NCI-H524 (cell line): ENCODE results near the gene NFAT5.
"Not testable (repeated sequence)": the region's sequence is repeated elsewhere in the genome, so short reads cannot be mapped to it uniquely, and the experiment has no call there.

ENCODE experiments used
- DNase-seq, 2 experiments: peaks; one replicate each; lab custom pipeline; 2025; lab: John Stamatoyannopoulos, UW

The NFAT5 gene, protein sequence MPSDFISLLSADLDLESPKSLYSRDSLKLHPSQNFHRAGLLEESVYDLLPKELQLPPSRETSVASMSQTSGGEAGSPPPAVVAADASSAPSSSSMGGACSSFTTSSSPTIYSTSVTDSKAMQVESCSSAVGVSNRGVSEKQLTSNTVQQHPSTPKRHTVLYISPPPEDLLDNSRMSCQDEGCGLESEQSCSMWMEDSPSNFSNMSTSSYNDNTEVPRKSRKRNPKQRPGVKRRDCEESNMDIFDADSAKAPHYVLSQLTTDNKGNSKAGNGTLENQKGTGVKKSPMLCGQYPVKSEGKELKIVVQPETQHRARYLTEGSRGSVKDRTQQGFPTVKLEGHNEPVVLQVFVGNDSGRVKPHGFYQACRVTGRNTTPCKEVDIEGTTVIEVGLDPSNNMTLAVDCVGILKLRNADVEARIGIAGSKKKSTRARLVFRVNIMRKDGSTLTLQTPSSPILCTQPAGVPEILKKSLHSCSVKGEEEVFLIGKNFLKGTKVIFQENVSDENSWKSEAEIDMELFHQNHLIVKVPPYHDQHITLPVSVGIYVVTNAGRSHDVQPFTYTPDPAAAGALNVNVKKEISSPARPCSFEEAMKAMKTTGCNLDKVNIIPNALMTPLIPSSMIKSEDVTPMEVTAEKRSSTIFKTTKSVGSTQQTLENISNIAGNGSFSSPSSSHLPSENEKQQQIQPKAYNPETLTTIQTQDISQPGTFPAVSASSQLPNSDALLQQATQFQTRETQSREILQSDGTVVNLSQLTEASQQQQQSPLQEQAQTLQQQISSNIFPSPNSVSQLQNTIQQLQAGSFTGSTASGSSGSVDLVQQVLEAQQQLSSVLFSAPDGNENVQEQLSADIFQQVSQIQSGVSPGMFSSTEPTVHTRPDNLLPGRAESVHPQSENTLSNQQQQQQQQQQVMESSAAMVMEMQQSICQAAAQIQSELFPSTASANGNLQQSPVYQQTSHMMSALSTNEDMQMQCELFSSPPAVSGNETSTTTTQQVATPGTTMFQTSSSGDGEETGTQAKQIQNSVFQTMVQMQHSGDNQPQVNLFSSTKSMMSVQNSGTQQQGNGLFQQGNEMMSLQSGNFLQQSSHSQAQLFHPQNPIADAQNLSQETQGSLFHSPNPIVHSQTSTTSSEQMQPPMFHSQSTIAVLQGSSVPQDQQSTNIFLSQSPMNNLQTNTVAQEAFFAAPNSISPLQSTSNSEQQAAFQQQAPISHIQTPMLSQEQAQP (N-terminal part only)

DNA sequence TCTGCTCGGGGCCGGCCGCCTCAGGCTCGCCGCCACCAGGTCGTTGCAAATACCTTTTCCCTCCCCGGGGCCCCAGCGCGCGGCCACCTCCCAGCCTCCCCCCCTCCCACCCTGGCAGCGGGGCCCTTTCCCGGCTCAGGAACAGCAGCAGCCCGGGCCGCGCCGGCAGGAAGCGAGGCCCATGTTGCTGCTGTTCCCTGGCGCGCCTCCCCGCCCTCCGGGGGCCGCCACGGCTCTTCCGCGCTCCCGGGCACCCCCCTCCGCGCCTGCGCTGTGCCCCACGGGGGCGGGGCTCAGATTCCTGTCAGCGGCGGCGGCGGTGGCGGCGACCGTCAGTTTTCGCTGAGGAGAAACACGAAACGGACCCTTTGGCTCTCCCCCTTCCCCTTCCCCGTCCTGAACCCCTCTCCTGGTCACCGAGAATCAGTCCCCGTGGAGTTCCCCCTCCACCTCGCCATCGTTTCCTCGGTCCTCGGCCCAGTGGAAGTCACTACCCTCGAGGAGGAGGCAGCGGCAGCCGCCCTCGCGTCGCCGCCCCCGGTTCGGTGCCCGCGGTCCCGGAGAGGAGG, at the start of gene NFAT5:
Gene NFAT5 (plus strand): TSS at position 296 of the 569 bp plus-strand sequence. CDS start 336 bp downstream, outside the sequence.
- peak; percentile 90 to 91 for DNase-seq

DNA sequence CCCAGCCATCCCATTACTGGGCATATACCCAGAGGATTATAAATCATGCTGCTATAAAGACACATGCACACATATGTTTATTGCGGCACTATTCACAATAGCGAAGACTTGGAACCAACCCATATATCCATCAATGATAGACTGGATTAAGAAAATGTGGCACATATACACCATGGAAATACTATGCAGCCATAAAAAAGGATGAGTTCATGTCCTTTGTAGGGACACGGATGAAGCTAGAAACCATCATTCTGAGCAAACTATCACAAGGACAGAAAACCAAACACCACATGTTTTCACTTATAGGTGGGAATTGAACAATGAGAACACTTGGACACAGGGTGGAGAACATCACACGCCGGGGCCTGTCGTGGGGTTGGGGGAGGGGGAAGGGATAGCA, 47.9 kb upstream of the NFAT5 start:
- not testable (repeated sequence) for DNase-seq

DNA sequence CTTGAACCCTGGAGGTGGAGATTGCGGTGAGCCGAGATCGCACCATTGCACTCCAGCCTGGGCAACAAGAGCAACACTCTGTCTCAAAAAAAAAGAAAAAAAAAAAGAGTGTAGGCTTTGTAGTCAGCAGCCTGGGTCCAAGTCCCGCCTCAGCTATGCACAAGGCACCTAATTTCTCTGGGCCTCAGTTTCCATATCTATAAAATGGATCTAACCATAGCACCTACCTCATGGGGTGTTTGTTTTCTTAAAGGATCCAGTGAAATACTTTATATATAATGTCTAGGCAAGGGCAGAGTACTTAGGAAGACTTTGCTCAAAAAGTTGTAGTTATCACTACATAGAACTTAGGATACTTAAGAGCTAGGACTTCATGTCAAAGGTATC, 45.4 kb upstream of the NFAT5 start:
- DNase-seq = no peak

DNA sequence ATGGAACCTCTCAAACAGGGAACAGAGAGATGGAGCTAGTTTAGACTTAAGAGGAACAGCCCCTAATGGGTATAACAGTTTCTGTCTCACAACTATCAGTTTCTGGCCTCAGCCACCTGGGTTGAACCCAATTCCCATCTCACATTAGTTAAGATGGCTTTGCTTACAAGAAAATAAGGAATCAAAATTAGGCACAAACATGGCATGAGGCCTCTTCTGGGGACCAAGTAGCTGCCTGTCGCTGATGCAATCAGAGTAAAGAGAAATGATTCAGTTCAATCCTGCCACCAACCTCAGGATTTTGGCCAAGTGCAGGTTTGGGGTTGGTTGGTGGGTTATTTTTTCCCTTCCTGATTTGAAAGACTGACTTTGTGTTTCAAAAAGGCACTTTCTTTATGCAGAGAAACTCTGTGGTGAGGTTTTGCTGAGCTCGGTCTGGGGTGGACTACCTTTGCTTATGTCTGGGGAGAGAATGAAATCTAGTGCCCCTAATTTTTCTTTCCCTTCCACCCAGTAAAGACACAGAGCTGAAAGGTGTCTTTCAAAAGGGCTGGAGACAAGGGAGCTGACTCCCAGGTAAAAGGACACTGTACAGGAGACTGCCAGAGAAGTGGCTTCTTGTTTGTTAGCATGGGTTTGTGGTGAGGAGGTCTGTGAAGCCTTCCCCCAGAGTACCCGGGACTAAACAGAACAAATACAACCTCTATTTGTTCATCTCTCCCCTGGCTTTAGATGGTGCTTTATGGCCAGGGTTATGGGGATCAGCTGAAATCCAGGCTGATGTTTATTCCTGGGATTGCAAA, 44.8 kb upstream of the NFAT5 start:
- no peak for DNase-seq

DNA sequence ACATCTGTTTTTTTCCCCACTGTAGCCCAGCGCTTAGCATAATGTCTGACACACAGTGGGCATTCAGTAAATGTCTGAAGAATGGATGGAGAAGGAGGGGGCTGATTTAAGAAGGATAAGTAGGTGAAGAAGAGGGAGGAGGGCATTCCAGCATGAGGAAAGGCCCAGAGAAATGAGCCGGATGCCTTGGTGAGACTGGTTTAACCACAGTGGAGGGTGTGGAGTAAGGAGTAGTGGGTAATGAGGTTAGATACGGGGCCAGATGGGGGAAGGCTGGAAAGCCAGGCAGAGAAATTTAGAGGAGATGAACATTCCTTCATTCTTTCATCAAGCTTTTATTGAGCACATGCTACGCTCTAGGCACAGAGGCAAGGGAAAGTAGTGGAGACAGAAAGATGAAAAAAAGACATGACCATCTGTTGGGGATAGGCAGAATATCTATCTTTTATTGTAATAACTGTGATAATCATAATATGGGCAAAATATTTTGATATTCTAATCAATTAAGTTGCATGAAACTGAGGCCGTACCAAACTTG, 43.7 kb upstream of the NFAT5 start:
- DNase-seq = no peak

DNA sequence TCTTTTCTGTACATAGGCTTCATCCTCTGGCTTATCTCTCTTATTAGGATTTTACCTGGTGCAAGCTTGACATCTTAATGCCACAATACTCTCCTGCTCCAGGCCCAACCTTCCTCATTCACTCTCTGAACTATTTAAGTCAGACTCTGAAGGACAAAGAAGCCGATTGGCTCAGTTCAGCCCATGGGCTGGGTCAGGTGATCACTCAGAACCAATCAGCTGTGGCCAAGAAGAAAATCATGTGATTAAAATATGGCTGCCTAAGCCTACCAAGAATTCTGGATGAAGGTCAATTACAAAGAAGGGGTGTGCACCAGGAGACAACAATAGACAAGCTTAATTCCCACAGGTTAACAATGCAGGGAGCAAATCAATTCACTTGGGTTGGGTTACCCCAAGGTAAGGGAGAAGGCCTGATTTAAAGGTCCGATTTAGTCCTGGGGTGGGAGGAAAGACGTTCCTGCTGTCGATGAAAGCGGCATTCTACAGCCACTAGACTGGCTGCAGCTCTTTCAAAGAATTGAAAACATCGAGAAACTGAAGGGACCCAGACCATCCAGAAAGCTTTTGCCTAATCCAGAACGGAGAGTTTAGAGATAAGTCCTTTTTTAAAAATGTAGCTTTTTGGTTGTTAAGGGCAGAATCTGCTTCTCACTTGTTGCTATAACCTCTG, 42.9 kb upstream of the NFAT5 start:
- DNase-seq = peak in 1 of 2 experiments; percentile 65

DNA sequence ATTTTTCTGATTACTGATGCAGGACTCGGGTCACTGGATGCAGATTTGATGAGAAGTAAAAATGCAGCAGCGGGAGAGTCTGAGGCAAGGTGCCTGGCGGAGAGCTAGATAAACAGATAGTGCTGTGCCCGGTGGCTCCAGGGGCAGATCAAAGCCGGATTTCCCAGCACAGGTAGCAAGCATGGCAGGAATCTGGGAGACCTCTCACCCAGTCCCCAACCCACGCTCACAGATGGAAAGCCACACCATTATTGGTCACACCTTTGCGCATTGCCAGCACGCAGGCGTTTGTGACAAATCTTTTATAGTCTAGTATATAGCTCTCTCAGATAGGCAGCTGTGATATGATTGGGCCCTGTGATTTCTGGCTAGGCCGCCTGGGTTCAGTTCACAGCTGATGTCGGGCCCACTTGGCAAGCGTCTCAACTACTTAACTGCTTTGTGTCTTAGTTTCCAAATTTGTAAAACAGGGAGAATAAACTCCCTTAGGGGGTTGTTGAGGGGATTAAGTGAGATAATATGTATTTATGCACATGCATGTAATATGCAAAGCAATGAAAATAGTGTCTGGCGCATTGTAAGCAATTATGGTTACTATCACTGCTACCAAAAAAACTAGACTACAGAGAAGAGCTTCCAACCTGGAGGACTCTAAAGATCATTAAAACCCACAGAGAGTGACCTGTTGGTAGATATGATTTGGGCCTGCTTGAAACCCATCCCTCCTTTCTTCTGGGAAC, 42.0 kb upstream of the NFAT5 start:
- no peak for DNase-seq

DNA sequence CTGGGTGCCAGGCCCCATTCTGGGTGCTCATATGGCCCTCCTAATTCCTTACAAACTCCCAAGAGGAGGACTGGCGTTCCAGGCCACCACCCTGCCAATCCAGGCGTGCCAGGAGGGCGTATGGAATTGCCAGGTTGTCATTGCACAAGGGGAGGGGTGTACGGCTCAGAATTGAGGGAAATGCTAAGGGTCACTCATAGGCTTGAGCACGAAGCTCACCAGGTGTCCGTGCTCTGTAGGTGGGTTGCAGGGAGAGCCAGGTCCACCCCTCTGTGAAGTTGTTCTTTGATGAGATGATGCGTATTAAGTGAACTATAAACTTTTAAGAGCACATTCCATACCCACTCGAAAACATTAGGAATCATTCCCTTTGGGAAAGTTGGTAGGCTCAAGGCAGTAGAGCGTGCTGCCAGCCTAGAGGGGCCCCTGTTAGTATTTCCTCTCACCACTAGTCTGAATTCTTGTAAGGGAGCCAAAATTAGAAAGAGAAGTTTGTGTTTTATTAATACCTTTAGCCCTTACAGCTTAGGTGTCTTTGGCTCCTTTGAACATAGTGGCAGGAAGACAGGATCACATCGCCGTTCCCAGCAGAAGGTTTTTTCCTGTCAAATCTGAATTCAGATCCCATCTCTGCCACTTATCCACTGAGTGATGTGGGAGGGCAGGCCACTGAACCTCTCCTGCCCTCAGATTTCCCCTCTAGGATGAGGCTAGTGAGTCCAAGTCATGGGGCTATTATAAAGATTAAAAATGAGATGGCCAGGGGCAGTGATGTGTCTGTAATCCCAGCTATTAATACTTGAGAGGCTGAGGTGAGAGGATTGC, 38.7 kb upstream of the NFAT5 start:
- DNase-seq = no peak

DNA sequence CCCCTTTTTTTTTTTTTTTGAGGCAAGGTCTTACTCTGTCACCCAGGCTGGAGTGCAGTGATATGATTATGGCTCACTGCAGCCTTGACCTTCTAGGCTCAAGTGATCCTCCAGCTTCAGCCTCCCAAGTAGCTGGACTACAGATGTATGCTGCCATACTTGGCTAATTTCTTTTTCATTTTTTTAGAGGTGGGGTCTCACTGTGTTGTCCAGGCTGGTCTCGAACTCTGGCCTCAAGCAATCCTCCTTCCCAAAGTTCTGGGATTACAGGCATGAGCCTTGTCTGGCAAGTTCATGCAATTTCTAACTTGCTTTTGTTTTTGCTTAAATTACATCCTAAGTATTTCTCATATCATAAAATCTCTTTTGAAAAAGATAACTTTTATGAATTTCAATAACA, 33.8 kb upstream of the NFAT5 start:
- DNase-seq = no peak

DNA sequence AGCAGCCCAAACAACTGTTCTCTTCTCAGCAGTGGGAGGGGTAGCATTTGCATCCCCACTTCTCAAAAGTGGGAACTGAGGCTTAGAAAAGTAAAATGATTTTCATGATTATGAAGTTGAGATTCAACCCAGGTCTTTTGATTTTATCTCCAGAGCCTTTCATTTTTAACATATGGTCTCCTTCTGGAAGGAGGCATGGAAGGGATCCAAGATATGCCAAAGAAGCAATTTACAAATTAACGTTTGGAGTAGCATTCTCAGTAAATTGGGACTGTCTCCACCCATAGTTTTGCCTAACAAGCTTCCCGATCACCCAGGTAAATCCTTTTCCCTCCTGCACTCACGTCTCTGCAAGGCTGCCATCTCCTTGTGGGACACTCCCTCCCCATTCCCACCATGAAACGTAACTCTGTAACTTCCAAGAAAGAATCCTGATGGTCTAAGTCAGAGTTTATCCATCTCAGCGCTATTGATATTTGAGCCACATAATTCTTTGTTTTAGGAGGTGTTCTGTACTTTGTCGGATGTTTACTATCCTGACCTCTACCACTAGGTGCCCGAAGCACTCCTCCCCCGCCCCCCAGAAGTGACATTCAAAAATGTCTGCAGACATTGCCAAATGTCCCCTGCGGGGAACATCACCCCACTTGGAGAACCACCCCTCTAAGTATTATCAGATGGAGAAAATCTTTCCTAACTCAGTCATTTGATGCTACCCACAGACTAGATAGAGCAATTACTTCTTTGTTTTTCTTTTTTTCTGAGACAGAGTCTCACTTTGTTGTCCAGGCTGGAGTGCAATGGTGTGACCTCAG, 32.9 kb upstream of the NFAT5 start:
- no peak for DNase-seq

DNA sequence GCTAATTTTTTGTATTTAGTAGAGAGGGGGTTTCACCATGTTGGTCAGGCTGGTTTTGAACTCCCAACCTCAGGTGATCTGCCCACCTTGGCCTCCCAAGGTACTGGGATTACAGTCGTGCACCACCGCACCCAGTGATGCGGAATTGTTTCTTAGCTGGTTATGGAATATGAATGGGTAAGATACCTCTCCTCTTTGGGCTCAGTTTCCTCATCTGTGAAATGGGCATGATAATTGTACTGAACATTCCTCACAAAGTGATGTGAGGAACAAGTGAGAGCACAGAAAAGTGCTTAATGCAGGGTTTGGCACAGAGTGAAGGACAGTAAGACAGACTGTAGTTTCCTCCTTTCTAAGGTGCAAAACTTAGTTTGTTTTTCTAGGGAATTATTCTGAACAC, 31.0 kb upstream of the NFAT5 start:
- DNase-seq = no peak

DNA sequence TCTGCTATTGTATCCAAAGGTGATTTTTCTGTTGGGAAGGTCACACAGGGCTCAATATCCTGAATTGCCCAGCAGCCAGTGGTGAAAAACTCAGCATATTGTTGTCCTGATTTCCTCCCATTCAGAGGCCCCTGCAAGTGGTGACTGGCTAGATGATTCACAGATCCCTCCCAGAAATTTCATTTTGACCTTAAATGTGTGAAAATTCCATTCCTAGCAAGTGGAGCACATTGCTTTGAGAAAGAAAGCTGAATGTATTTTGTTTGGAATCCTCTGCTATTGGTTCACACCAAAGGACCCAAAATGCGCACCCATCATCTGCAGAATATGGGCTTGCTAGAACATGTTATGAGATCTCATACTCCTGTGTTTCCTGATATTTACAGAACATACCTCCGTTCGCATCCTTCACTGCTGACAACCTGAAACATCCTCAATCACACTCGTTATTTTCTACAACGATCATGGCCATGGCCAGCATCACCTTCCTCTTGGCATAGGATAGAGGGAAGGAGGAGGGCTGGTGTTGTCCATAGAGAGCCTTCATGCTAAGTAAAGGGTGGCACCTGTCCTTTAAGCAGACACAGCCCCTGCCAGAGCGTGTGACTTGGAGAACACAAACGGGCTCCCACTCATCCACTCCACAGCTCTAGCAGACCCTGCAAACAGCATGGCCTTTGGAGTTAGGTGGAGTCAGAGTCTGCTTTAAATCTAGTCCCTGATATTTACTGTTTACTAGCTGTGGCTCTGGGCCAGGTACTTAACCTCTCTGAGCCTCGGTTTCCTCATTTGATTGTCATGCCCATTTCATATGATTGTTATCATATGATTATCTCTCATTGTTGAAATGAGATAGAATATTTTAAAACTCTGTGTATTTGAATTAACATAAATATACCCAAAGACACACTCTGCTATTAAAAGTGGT, 30.4 kb upstream of the NFAT5 start:
- DNase-seq = no peak

DNA sequence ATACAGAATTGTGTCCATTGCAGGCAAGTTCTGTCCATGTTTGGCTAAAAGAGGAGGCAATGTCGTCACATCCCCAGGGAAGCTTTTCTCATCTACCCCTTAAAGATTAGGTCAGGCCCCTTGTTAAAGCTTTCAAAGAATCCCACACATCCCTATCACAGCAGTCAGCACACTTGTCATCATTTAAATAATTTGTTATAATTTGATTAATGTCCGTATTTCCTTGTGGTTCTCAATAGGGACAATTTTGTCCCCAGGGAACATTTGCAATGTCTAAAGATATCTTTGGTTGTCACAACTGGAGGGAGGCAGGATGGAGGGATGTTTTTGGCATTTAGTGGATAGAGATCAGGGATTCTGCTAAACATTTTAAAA, 28.1 kb upstream of the NFAT5 start:
- no peak for DNase-seq

DNA sequence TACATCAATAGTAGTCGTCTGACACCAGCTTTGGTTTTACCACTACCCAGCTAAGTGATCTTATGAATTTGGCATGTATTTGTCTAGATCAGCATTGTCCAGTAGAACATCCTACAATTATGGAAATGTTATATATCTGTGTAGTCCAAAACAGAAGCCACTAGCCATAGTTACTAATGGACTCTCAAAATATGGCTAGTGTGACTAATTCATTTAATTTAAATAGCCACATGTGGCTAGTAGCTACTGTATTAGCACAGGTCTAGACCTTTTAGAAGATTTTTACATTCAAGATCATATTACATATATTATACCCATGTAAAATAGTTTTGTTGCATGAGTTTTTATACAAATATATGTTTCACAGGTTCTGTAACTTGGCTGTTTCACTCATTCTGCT, 27.0 kb upstream of the NFAT5 start:
- no peak for DNase-seq

DNA sequence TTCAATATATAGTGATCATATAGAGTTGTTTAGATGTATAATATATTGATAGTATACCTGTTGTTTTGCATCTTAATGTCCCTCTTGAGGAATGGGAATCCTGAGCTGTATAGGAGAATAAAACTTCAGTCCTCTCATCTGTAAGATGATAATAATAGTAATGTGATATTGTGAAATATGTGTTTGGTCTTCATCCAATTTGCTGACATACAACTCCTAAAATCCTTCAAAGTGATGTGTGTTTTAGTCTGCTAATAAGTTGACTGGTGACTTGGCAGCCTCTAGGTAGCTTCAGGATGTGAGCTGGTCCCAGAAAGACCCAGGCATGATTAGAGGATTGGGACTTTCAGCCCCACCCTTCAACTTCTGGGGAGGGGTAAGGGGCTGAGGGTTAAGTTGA, 22.8 kb upstream of the NFAT5 start:
- DNase-seq = no peak

DNA sequence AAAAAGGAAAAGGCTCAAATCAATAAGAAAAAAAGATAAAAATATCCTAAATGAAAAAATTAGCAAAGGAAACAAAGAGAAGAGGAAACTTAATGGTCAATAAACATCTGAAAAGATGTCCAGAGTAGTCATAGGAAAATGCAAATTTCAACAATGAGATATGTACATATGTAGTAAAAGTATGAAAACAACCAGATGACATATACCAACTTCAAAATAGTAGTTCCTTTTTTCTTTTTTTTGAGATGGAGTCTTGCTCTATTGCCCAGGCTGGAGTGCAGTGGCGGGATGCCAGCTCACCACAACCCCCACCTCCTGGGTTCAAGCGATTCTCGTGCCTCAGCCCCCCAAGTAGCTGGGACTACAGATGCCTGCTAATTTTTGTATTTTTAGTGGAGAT, 21.7 kb upstream of the NFAT5 start:
- DNase-seq = no peak

DNA sequence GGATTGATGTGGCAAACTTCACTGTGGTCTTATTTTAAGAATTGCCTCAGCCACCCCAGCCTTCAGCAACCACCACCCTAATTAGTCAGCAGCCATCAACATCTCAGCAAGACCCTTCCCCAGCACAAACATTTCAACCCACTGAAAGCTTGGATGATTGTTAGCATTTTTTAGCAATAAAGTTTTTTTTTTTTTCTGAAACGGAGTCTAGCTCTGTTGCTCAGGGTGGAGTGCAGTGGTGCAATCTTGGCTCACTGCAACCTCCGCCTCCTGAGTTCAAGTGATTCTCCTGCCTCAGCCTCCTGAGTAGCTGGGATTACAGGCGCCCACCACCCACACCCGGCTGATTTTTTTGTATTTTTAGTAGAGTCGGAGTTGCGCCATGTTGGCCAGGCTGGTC, 19.1 kb upstream of the NFAT5 start:
- not testable (repeated sequence) for DNase-seq
